ENCODE results near the gene RTKN2. TPM values are rescaled to one million over a fixed set of nuclear protein-coding genes. Genes with fewer than 3 reads are reported as not detected.

Gene RTKN2
- total and polyA plus RNA-seq, 3 donors from 2014 or later: 6.3 to 9.1 (median 7.5) TPM

DNA sequence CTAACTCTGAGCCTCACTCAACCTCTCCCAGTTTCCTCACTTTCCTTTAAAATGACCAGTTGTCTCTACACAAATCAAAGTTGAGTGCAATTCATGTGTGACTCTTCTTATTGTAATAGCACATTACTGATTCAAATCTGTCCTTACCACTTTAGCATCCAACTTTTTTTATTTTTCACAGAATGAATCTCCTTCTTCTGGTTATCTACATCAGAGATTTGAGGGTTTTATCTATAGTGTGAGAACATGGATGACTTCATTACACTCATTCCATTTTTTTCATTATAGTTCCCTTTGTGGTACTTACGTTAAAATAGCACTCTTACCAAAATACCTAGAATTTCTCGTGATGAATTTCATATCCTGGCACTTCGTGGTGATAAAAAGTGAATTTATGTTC, 43.3 kb downstream of the RTKN2 start:
- no peaks in the 10 kb centered on the region for H3K9me3 ChIP-seq
- TF ChIP-seq, protein P1, sequence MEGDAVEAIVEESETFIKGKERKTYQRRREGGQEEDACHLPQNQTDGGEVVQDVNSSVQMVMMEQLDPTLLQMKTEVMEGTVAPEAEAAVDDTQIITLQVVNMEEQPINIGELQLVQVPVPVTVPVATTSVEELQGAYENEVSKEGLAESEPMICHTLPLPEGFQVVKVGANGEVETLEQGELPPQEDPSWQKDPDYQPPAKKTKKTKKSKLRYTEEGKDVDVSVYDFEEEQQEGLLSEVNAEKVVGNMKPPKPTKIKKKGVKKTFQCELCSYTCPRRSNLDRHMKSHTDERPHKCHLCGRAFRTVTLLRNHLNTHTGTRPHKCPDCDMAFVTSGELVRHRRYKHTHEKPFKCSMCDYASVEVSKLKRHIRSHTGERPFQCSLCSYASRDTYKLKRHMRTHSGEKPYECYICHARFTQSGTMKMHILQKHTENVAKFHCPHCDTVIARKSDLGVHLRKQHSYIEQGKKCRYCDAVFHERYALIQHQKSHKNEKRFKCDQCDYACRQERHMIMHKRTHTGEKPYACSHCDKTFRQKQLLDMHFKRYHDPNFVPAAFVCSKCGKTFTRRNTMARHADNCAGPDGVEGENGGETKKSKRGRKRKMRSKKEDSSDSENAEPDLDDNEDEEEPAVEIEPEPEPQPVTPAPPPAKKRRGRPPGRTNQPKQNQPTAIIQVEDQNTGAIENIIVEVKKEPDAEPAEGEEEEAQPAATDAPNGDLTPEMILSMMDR (IDR thresholded peaks at IDR 0.05): no peak
- no peak for DNase-seq
- no peaks in the 10 kb centered on the region for H3K36me3 ChIP-seq (ENCODE audit: low read depth, missing control alignments)
- 94 to 96% methylated on average over 3 of the region's 3 CpGs for WGBS, 2 donors
- no peak overlapping the region for H3K4me3 ChIP-seq
- H3K27ac ChIP-seq: no peak overlapping the region
- intact Hi-C loops (cut with DNase I; ENCODE audit: low total_unique reads): no loop called here
- no peaks in the 10 kb centered on the region for H3K4me1 ChIP-seq
- H3K27me3 ChIP-seq: no peaks in the 10 kb centered on the region

DNA sequence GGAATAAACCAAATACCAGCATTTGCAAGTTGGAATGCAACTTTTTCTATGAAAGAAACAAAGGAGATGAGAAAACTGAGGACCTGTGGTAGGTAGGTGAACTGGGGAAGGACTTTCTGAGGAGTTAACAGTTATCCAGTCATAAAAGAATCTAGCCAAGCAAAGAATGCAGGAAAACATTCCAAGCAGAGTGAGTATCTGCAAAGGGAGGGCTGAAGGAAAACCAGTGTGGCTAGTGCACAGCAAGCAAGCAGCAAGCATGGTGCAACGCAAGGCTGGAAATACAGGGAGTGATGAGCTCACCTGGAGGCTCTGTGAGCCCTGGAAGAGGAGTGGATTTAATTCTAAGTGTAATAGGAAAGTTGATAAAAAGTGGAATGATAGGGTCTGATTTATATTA, 44.0 kb downstream of the RTKN2 start:
- WGBS, 2 donors: 86 to 91% methylated on average over 1 of the region's 1 CpG
- no peak overlapping the region for H3K4me3 ChIP-seq
- H3K36me3 ChIP-seq (ENCODE audit: low read depth, missing control alignments): no peaks in the 10 kb centered on the region
- no peaks in the 10 kb centered on the region for H3K4me1 ChIP-seq
- intact Hi-C loops (cut with DNase I; ENCODE audit: low total_unique reads): no loop called here
- no peak for DNase-seq
- no peak overlapping the region for H3K27ac ChIP-seq
- H3K9me3 ChIP-seq: no peaks in the 10 kb centered on the region
- H3K27me3 ChIP-seq: no peaks in the 10 kb centered on the region
- TF ChIP-seq, protein P1 (IDR thresholded peaks at IDR 0.05): no peak
- no peak for TF ChIP-seq POLR2A (IDR thresholded peaks at IDR 0.05)

DNA sequence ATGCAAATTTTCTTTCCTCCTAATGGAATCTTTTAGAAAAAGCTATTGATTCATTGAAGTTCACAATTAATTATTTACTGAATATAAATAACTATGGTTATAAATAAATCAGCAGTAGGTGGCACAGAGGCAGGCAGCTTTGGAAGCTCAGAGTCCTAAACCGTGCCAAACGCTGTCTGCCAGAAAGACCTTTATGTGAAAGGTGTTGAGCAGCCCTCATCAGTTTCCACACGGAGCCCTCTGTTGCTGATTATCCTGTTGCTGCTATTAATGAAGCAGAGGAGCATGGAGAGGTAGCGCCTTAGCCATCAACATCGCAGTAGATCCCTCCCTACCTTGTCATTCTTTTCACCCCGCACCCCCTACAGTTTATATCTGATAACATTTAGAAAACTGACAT, 51.0 kb downstream of the RTKN2 start:
- Histone ChIP-seq H3K27ac (no peak overlapping the region), H3K4me1 (no peaks in the 10 kb centered on the region), H3K4me3 (no peak overlapping the region), H3K36me3 (ENCODE audit: low read depth, missing control alignments) (no peaks in the 10 kb centered on the region), H3K27me3 (no peaks in the 10 kb centered on the region), H3K9me3 (no peaks in the 10 kb centered on the region)
- TF ChIP-seq, protein P1 (IDR thresholded peaks at IDR 0.05): no peak
- TF ChIP-seq POLR2A (IDR thresholded peaks at IDR 0.05): no peak
- intact Hi-C loops (cut with DNase I; ENCODE audit: low total_unique reads): no loop called here
- no peak for DNase-seq
- 79 to 92% methylated on average over 6 of the region's 6 CpGs for WGBS, 2 donors

DNA sequence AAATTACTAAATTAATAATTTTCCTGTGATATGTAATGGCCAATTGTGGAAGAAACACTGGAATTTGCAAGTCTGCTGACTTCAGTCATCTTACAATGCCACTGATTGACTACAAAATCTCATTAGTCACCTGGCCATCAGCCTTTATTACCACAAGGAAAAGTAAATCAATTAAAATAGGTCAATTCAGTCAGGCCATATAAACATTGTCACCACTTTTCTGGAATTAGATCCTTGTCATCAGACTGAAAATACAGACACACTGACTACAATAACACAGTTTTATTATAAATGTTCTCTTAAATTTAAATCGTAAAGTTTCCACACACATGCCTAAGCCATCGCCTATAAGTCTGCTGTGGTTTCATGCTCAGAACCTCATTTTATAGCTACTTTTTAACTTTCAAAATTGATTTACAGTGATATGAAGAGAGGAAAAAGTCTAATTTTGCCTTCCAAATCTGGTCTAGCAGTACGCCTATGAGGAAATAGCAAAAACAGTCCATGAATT, 54.2 kb downstream of the RTKN2 start:
- DNase-seq: no peak
- Histone ChIP-seq H3K4me3 (no peak overlapping the region), H3K9me3 (no peaks in the 10 kb centered on the region), H3K27ac (no peak overlapping the region), H3K36me3 (ENCODE audit: low read depth, missing control alignments) (no peaks in the 10 kb centered on the region), H3K4me1 (no peaks in the 10 kb centered on the region), H3K27me3 (no peaks in the 10 kb centered on the region)
- TF ChIP-seq POLR2A (IDR thresholded peaks at IDR 0.05): no peak
- TF ChIP-seq, protein P1 (IDR thresholded peaks at IDR 0.05): no peak
- WGBS, 2 donors: 95 to 96% methylated on average over 3 of the region's 3 CpGs
- intact Hi-C loops (cut with DNase I; ENCODE audit: low total_unique reads): no loop called here

DNA sequence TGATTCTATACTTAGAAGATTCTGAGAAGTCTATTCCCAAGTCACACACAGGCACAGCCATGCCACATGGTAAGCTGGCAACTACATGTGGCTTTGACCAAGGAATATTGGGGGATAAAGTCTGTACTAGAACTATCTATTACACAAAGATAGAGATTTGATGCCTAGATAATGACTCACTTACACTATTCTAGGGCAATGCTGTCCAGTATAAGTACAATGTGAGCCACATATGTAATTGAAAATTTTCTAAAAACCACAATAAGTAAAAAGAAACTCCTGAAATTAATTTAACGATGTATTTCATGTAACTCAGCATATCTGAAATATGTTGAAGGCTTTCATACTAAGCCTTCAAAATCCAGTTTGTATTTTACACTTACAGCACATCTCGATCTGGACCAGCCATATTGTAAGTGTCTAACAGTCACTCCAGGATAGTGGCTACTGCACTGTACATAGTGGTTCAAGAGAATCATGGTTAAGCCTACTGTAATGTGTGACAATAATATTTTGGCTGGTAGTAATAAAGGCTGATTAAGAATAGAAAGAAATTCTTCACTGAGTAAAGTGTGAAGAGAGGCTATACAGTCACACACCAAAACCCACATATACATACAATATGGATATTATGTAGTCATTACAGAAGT, 62.8 kb downstream of the RTKN2 start:
- Histone ChIP-seq H3K27me3 (no peaks in the 10 kb centered on the region), H3K27ac (no peak overlapping the region), H3K4me3 (no peak overlapping the region), H3K4me1 (no peaks in the 10 kb centered on the region), H3K36me3 (ENCODE audit: low read depth, missing control alignments) (no peaks in the 10 kb centered on the region), H3K9me3 (no peaks in the 10 kb centered on the region)
- 83 to 98% methylated on average over 2 of the region's 2 CpGs for WGBS, 2 donors
- intact Hi-C loops (cut with DNase I; ENCODE audit: low total_unique reads): no loop called here
- DNase-seq: no peak
- TF ChIP-seq, protein P1 (IDR thresholded peaks at IDR 0.05): no peak
- no peak for TF ChIP-seq POLR2A (IDR thresholded peaks at IDR 0.05)
